HEK293 (cell line): ENCODE data around the gene OR6A2.
A peak's percentile ranks its signal among the peaks of the same experiment; 100 is the strongest.
"Not testable (repeated sequence)": the region's sequence is repeated elsewhere in the genome, so short reads cannot be mapped to it uniquely, and the experiment has no call there.

Experiments used
- CTCF ChIA-PET: fragments of 350-600 bp; formaldehyde crosslinking; extraction: SDS; loops from one replicate; lab custom pipeline; 2021; ENCODE audit warnings: antibody characterized with exemption; lab: Yijun Ruan, JAX
- POLR2A ChIA-PET: fragments of 300-600 bp; formaldehyde crosslinking; extraction: SDS; loops from one replicate; lab custom pipeline; 2020; ENCODE audit warnings: antibody characterized with exemption, inconsistent platforms; lab: Yijun Ruan, JAX
- H3K27ac ChIP-seq: fragments of 200-500 bp; sonication (Bioruptor generic); 2 replicates; pipeline ENCODE4 v1.5.1; 2014; ENCODE audit warnings: low read depth, low read length, control low read depth, inconsistent platforms; ENCODE audit errors: extremely low read depth
- H3K36me3 ChIP-seq, 2 experiments: fragments of 200-500 bp in 1 of 2; sonication (Bioruptor generic) in 1 of 2; 1 replicate in 1 of 2; 2 replicates in 1 of 2; pipeline ENCODE4 v1.5.1; 2014 to 2017; ENCODE audit warnings: inconsistent platforms in 2 of 2, low read length in 2 of 2; ENCODE audit not compliant: control insufficient read depth in 2 of 2, insufficient read depth in 1 of 2
- H3K4me1 ChIP-seq: fragments of 200-500 bp; sonication (Bioruptor generic); 2 replicates; pipeline ENCODE4 v1.5.1; 2014; ENCODE audit warnings: mild to moderate bottlenecking, low read length, inconsistent platforms; ENCODE audit not compliant: control insufficient read depth, insufficient read depth
- H3K4me3 ChIP-seq: 2 replicates; pipeline ENCODE4 v1.5.1; 2011; ENCODE audit warnings: low read depth, mild to moderate bottlenecking, control low read depth, low read length, moderate library complexity
- H3K9me3 ChIP-seq: fragments of 200-500 bp; sonication (Bioruptor generic); 2 replicates; pipeline ENCODE4 v1.5.1; 2014; ENCODE audit warnings: low read depth, low read length, inconsistent platforms; ENCODE audit not compliant: control insufficient read depth, insufficient read depth
- AEBP2 ChIP-seq: fragments of 450-650 bp; formaldehyde crosslinking; IDR thresholded peaks from 2 replicates; pipeline ENCODE4 v1.5.1; 2016; ENCODE audit warnings: missing biosample characterization, missing genetic modification characterization, borderline replicate concordance
- EGR2 ChIP-seq: fragments of 450-650 bp; formaldehyde crosslinking; IDR thresholded peaks from 2 replicates; pipeline ENCODE4 v1.5.1; 2016; ENCODE audit warnings: low read depth, missing biosample characterization, missing genetic modification characterization
- MYNN ChIP-seq: fragments of 450-650 bp; formaldehyde crosslinking; IDR thresholded peaks from 2 replicates; pipeline ENCODE4 v1.5.1; 2016; ENCODE audit warnings: missing biosample characterization, missing genetic modification characterization, borderline replicate concordance
- PBX3 ChIP-seq: sonication (generic); formaldehyde crosslinking; IDR thresholded peaks from 2 replicates; pipeline ENCODE4 v1.8.1; 2022; ENCODE audit warnings: mild to moderate bottlenecking, moderate library complexity, missing genetic modification reagents
- REST ChIP-seq: fragments of 450-650 bp; formaldehyde crosslinking; IDR thresholded peaks from 2 replicates; pipeline ENCODE4 v1.5.1; 2016; ENCODE audit warnings: missing biosample characterization, missing genetic modification characterization
- ZBTB20 ChIP-seq: fragments of 450-650 bp; formaldehyde crosslinking; IDR thresholded peaks from 2 replicates; pipeline ENCODE4 v1.5.1; 2016; ENCODE audit warnings: missing biosample characterization, missing genetic modification characterization
- ZNF280D ChIP-seq: fragments of 450-650 bp; formaldehyde crosslinking; IDR thresholded peaks from 2 replicates; pipeline ENCODE4 v1.5.1; 2016; ENCODE audit warnings: missing biosample characterization, missing genetic modification characterization
- ZNF341 ChIP-seq: fragments of 450-650 bp; formaldehyde crosslinking; IDR thresholded peaks from 2 replicates; pipeline ENCODE4; 2016; ENCODE audit warnings: low read depth, missing biosample characterization, missing genetic modification characterization
- ZNF350 ChIP-seq: fragments of 450-650 bp; formaldehyde crosslinking; IDR thresholded peaks from 2 replicates; pipeline ENCODE4 v1.5.0; 2017; ENCODE audit warnings: missing biosample characterization, mild to moderate bottlenecking, missing genetic modification characterization
- ZNF394 ChIP-seq: fragments of 450-650 bp; formaldehyde crosslinking; IDR thresholded peaks from 2 replicates; pipeline ENCODE4 v1.5.1; 2016; ENCODE audit warnings: missing biosample characterization, missing genetic modification characterization, mild to moderate bottlenecking, moderate library complexity, borderline replicate concordance
- ZNF521 ChIP-seq: fragments of 450-650 bp; formaldehyde crosslinking; IDR thresholded peaks from 2 replicates; pipeline ENCODE4 v1.5.1; 2017; ENCODE audit warnings: missing biosample characterization, mild to moderate bottlenecking, missing genetic modification characterization
- ZNF558 ChIP-seq: fragments of 450-650 bp; formaldehyde crosslinking; IDR thresholded peaks from 2 replicates; pipeline ENCODE4 v1.5.1; 2016; ENCODE audit warnings: missing biosample characterization, missing genetic modification characterization
- ZNF560 ChIP-seq: fragments of 450-650 bp; formaldehyde crosslinking; IDR thresholded peaks from 2 replicates; pipeline ENCODE4 v1.5.1; 2017; ENCODE audit warnings: missing biosample characterization, missing genetic modification characterization, borderline replicate concordance
- ZNF596 ChIP-seq: fragments of 450-650 bp; IDR thresholded peaks from 2 replicates; pipeline ENCODE4 v1.5.0; 2018; ENCODE audit warnings: missing biosample characterization, mild to moderate bottlenecking, missing genetic modification characterization, moderate library complexity
- ZNF600 ChIP-seq: fragments of 450-650 bp; formaldehyde crosslinking; IDR thresholded peaks from 2 replicates; pipeline ENCODE4 v1.5.1; 2016; ENCODE audit warnings: missing biosample characterization, missing genetic modification characterization
- ZNF629 ChIP-seq: fragments of 450-650 bp; formaldehyde crosslinking; IDR thresholded peaks from 2 replicates; pipeline ENCODE4 v1.5.1; 2017; ENCODE audit warnings: missing biosample characterization, missing genetic modification characterization
- ZNF654 ChIP-seq: fragments of 450-650 bp; formaldehyde crosslinking; IDR thresholded peaks from 2 replicates; pipeline ENCODE4 v1.5.1; 2016; ENCODE audit warnings: low read depth, missing biosample characterization, missing genetic modification characterization
- ZNF785 ChIP-seq: fragments of 450-650 bp; formaldehyde crosslinking; IDR thresholded peaks from 2 replicates; pipeline ENCODE4 v1.5.1; 2016; ENCODE audit warnings: missing biosample characterization, missing genetic modification characterization

OR6A2 gene

GRCh38 chr11:6813656-6814055, 14.2 kb upstream of the OR6A2 start:
- POLR2A ChIA-PET: no interaction called here
- no peak for TF ChIP-seq ZNF785 (tag by site-specific recombination)
- TF ChIP-seq EGR2 (tag by site-specific recombination): no peak
- no peak for TF ChIP-seq ZBTB20 (tag by site-specific recombination)
- TF ChIP-seq ZNF280D (tag by site-specific recombination): no peak
- TF ChIP-seq ZNF341 (tag by site-specific recombination): no peak
- TF ChIP-seq ZNF629 (tag by site-specific recombination): no peak

GRCh38 chr11:6812390-6813005, 13.0 kb upstream of the OR6A2 start:
- Histone ChIP-seq H3K27ac (no peak overlapping the region), H3K9me3 (no peaks in the 10 kb centered on the region), H3K36me3 (no peaks in the 10 kb centered on the region), H3K4me1 (no peaks in the 10 kb centered on the region), H3K4me3 (no peak overlapping the region)
- TF ChIP-seq ZNF558: no peak
- TF ChIP-seq ZNF596 (tag by site-specific recombination): no peak
- peak; percentile 79 for TF ChIP-seq ZNF654 (tag by site-specific recombination)
- TF ChIP-seq ZNF350: no peak
- TF ChIP-seq AEBP2 (tag by site-specific recombination): no peak
- no peak for TF ChIP-seq MYNN (tag by site-specific recombination)
- no peak for TF ChIP-seq PBX3 (CRISPR knock-in tag)
- TF ChIP-seq REST (tag by site-specific recombination): no peak
- TF ChIP-seq ZNF521: no peak
- TF ChIP-seq ZNF560 (tag by site-specific recombination): 0 out of 2 replicates have a peak, but pooled peaks have one; percentile 20
- TF ChIP-seq ZNF600 (tag by site-specific recombination): no peak
- TF ChIP-seq ZNF394: no peak
- POLR2A ChIA-PET: interaction anchor here (0.8 kb wide), 1 partner anchor 11 kb away, joined by 3 read pairs; no protein-coding TSS in a partner anchor
- CTCF ChIA-PET: interaction anchor here (0.6 to 2.3 kb wide), 53 partner anchors 9 to 1374 kb away, joined by 3 to 13 read pairs (median 4); partner anchors contain the start of genes OR10A2, OR10A4, OR6A2 and RBMXL2

More at GRCh38 chr11:6813656-6814055, 14.2 kb upstream of the OR6A2 start:
- Histone ChIP-seq H3K9me3 (no peaks in the 10 kb centered on the region), H3K36me3 (no peaks in the 10 kb centered on the region), H3K4me1 (no peaks in the 10 kb centered on the region), H3K4me3 (no peak overlapping the region), H3K27ac (no peak overlapping the region)
- CTCF ChIA-PET: interaction anchor here (1.8 kb wide), 1 partner anchor 50 kb away, joined by 12 read pairs; the partner anchor contains the start of gene OR10A2

GRCh38 chr11:6801075-6801474, 1.6 kb upstream of the OR6A2 start:
- H3K27ac ChIP-seq: not testable (repeated sequence)

More at GRCh38 chr11:6801075-6801474, 1.6 kb upstream of the OR6A2 start:
- H3K4me3 ChIP-seq, H3K4me1 ChIP-seq, H3K36me3 ChIP-seq, H3K9me3 ChIP-seq, POLR2A ChIA-PET: not testable (repeated sequence)
- CTCF ChIA-PET: interaction anchor here (0.6 to 2.3 kb wide), 2 partner anchors 11 to 291 kb away, joined by 4 to 7 read pairs; no protein-coding TSS in a partner anchor
